Measurements from ENCODE around the gene DSCAML1.

DNA sequence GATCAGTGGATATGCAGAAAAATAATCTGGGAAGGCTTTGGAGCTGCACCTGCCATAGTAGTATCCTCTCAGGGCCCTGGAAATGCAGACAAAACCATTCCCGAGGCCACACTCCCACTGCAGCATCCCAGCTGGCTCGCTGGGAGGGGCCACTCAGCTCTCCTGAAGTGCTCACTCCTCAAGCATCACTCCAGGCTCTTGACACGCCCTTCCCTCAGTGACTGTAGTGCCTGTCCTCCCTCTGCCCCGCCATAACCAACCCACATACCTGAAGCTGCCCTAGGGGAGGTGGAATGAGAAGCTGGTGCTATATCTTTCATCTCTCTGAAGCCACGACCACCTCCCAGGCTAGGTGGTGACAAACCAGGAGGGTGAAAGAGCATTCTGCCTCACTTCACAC lies 4.8 kb downstream of the DSCAML1 start:
- TF ChIP-seq BRCA1 (IDR thresholded peaks at IDR 0.05; ENCODE audit: low read depth, low read length), result no peak
- no peak for TF ChIP-seq CBX5 (IDR thresholded peaks at IDR 0.05; ENCODE audit: low read depth, low read length)
- no peak for TF ChIP-seq GABPA (IDR thresholded peaks at IDR 0.05; ENCODE audit: borderline replicate concordance, insufficient read depth, low read length)
- no peak for TF ChIP-seq POLR2AphosphoS5 (IDR thresholded peaks at IDR 0.05; ENCODE audit: low read depth, low read length)
- no peak for TF ChIP-seq SIN3A (conservative IDR thresholded peaks at IDR 0.05 in 1 of 2, IDR thresholded peaks at IDR 0.05 in 1 of 2; ENCODE audit: low read depth in 1 of 2, low read length in 2 of 2)
- TF ChIP-seq SUZ12 (IDR thresholded peaks at IDR 0.05; ENCODE audit: low read length), result no peak
- TF ChIP-seq MAFK (IDR thresholded peaks at IDR 0.05; ENCODE audit: low read depth, low read length), result no peak

Data from H1 (cell line).